Measurements from ENCODE around the gene MMD. TPM values are rescaled to one million over a fixed set of nuclear protein-coding genes. Genes with fewer than 3 reads are reported as not detected.

MMD gene
- total and polyA plus RNA-seq, 9 of the 15 experiments (the other 6 are each of a cell fraction or from before 2014, with no cell fraction given): 3.1 to 18.9 (median 10.7) TPM

DNA sequence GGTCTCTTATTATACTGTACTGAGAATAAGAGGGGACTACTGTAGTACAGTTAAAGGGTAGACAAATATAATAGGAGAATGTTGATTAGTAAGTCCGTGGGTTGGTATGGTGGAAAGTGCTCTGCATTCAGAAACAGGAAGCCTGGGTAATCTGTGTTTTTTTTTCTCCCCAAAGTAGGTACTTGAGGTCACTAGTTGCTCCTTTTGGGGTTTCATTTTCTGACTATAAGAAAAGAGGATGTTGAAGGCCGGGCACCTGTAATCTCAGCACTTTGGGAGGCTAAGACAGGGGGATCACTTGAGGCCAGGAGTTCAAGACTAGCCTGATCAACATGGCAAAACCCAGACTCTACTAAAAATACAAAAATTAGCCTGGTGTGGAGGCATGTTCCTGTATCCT is 42.0 kb upstream of the MMD start (continued):
- TF ChIP-seq, protein P1, sequence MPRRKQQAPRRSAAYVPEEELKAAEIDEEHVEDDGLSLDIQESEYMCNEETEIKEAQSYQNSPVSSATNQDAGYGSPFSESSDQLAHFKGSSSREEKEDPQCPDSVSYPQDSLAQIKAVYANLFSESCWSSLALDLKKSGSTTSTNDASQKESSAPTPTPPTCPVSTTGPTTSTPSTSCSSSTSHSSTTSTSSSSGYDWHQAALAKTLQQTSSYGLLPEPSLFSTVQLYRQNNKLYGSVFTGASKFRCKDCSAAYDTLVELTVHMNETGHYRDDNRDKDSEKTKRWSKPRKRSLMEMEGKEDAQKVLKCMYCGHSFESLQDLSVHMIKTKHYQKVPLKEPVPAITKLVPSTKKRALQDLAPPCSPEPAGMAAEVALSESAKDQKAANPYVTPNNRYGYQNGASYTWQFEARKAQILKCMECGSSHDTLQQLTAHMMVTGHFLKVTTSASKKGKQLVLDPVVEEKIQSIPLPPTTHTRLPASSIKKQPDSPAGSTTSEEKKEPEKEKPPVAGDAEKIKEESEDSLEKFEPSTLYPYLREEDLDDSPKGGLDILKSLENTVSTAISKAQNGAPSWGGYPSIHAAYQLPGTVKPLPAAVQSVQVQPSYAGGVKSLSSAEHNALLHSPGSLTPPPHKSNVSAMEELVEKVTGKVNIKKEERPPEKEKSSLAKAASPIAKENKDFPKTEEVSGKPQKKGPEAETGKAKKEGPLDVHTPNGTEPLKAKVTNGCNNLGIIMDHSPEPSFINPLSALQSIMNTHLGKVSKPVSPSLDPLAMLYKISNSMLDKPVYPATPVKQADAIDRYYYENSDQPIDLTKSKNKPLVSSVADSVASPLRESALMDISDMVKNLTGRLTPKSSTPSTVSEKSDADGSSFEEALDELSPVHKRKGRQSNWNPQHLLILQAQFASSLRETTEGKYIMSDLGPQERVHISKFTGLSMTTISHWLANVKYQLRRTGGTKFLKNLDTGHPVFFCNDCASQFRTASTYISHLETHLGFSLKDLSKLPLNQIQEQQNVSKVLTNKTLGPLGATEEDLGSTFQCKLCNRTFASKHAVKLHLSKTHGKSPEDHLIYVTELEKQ (CRISPR knock-in tag; IDR thresholded peaks at IDR 0.05): no peak
- TF ChIP-seq ZNF41 (CRISPR knock-in tag; conservative IDR thresholded peaks at IDR 0.05) (no peak), DMBX1 (CRISPR knock-in tag; IDR thresholded peaks at IDR 0.05; ENCODE audit: borderline replicate concordance) (no peak), PRPF4 (IDR thresholded peaks at IDR 0.05; ENCODE audit: insufficient read depth, low read depth, low read length, poor library complexity, severe bottlenecking) (no peak)
- TF ChIP-seq, protein P2, sequence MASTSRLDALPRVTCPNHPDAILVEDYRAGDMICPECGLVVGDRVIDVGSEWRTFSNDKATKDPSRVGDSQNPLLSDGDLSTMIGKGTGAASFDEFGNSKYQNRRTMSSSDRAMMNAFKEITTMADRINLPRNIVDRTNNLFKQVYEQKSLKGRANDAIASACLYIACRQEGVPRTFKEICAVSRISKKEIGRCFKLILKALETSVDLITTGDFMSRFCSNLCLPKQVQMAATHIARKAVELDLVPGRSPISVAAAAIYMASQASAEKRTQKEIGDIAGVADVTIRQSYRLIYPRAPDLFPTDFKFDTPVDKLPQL (IDR thresholded peaks at IDR 0.05; ENCODE audit: extremely low read depth, insufficient read length): no peak
- TF ChIP-seq, protein P3, sequence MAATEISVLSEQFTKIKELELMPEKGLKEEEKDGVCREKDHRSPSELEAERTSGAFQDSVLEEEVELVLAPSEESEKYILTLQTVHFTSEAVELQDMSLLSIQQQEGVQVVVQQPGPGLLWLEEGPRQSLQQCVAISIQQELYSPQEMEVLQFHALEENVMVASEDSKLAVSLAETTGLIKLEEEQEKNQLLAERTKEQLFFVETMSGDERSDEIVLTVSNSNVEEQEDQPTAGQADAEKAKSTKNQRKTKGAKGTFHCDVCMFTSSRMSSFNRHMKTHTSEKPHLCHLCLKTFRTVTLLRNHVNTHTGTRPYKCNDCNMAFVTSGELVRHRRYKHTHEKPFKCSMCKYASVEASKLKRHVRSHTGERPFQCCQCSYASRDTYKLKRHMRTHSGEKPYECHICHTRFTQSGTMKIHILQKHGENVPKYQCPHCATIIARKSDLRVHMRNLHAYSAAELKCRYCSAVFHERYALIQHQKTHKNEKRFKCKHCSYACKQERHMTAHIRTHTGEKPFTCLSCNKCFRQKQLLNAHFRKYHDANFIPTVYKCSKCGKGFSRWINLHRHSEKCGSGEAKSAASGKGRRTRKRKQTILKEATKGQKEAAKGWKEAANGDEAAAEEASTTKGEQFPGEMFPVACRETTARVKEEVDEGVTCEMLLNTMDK (IDR thresholded peaks at IDR 0.05; ENCODE audit: borderline replicate concordance, insufficient read depth, low read depth, low read length, poor library complexity, severe bottlenecking): no peak
- TF ChIP-seq, protein P4, sequence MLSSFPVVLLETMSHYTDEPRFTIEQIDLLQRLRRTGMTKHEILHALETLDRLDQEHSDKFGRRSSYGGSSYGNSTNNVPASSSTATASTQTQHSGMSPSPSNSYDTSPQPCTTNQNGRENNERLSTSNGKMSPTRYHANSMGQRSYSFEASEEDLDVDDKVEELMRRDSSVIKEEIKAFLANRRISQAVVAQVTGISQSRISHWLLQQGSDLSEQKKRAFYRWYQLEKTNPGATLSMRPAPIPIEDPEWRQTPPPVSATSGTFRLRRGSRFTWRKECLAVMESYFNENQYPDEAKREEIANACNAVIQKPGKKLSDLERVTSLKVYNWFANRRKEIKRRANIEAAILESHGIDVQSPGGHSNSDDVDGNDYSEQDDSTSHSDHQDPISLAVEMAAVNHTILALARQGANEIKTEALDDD (IDR thresholded peaks at IDR 0.05): no peak

Measured in K562 (cell line).